ENCODE results near the gene SPATA16. TPM values are rescaled to one million over a fixed set of nuclear protein-coding genes. Genes with fewer than 3 reads are reported as not detected.
"Not testable (repeated sequence)": the region's sequence is repeated elsewhere in the genome, so short reads cannot be mapped to it uniquely, and the experiment has no call there.

Gene SPATA16, protein sequence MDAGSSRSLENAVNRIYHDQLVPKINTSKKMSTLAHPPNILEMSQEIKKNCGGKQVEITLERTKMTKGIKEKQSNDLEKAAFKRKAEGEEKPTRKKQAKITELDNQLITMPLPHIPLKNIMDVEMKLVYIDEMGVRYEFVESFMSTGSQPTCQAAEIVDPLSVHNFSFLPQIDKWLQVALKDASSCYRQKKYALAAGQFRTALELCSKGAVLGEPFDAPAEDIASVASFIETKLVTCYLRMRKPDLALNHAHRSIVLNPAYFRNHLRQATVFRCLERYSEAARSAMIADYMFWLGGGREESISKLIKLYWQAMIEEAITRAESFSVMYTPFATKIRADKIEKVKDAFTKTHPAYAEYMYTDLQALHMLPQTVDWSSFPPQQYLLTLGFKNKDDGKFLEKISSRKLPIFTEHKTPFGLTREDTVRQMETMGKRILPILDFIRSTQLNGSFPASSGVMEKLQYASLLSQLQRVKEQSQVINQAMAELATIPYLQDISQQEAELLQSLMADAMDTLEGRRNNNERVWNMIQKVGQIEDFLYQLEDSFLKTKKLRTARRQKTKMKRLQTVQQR
- polyA plus RNA-seq, result not detected

DNA sequence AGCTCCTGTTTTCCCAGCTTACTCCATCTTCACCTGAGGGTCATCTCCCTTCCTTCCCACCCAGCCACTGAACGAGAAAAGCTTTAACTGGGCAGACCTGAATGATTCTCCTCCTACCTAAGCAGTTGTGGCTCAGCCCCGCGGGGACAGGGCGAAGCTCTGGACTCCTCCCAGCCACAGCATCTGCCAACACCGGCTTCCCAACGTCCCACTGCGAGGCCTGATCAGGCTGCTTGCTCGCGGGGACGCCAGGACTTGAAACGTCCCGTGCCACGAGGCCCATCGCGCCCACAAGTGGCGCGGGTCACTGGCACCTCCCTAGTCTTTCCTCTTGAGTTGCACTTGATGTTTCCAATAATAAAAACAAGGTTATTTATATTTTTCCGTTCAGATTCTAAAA is at the start of gene SPATA16:
SPATA16 (minus strand) TSS at position 250 of the 400 bp plus-strand sequence. CDS start 23,504 bp downstream, outside the sequence.
- no peak within 1 kb of the TSS for H3K27ac ChIP-seq (ENCODE audit: low read depth, low read length)
- WGBS, 3 donors, result 87 to 91% (median 91%) methylated on average over 18 of the region's 18 CpGs

DNA sequence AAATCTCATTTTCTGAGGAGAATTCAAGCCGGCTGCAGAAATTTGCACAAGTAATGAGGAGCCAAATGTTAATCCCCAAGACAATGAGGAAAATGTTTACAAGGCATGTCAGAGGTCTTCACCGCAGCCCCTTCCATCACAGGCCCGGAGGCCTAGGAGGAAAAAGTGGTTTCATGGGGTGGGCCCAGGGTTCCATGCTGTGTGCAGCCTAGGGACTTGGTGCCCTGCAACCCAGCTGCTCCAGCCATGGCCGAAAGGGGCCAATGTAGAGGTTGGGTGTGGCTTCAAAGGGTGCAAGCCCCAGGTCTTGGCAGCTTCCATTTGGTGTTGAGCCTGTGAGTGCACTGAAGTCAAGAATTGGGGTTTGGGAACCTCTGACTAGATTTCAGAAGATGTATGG is 42.0 kb upstream of the SPATA16 start:
- WGBS, 3 donors, result 81 to 92% (median 87%) methylated on average over 4 of the region's 4 CpGs
- not testable (repeated sequence) for H3K27ac ChIP-seq (ENCODE audit: low read depth, low read length)

DNA sequence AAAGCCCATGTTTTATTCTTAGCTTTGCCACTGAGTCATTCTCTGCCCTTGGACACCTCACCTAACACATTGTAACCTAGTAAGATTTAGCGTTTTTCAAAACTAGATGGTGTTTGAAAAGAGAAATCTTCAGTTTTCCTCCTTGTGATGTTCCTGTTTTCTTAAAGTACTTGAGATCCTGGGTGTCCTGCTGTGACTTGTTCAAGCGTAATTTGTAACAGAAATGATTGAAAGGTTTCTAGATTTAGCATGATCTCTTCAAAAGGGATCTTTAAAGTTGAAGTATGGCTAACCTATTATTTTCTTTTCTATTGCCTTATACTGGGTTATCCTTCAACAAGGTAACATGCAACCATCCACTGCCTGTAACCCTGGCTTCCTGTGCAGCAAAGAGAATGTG is 32.6 kb upstream of the SPATA16 start:
- no peak overlapping the region for H3K27ac ChIP-seq (ENCODE audit: low read depth, low read length)
- 39 to 53% (median 48%) methylated on average over 2 of the region's 2 CpGs for WGBS, 3 donors

DNA sequence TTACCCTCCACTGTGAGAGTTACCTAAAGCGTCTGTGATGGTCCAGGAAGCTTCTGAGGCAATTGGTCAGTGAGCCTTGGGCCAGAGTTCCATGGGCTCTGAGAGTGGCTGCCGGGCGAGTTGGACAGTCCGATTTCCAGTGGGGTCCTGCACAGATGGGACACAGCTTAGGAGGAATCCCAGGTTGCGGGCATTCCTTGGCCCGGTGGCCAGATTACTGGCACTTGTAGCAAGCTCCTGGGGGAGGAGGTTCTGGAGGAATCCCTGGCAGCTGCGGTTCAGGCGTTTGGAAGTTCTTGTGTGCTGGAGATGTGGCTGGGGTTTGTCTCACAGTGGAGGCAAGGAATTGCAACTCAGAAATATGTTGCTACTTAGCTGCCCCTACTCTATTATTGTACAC is 18.1 kb upstream of the SPATA16 start:
- not testable (repeated sequence) for H3K27ac ChIP-seq (ENCODE audit: low read depth, low read length)
- 76 to 93% (median 90%) methylated on average over 7 to 8 of the region's 8 CpGs for WGBS, 3 donors

DNA sequence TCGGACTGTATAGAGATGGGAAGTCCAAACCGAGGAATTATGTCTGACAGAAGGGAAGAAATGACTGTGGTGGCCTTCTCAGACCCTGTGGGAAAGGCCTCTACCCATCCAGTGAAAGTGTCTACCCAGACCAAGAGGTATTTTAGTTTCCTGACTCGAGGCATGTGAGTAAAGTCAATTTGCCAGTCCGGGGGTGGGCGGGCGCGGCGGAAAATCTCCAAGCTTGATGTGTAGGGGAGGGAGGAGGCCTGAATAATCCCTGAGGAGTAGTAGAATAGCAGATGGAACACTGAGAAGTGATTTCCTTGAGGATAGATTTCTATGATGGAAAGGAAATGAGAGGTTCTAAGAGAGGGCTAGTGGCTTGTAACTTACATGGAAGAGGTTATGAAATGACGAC is 15.5 kb upstream of the SPATA16 start:
- H3K27ac ChIP-seq (ENCODE audit: low read depth, low read length), result not testable (repeated sequence)
- WGBS, 3 donors, result 83 to 93% (median 91%) methylated on average over 9 of the region's 9 CpGs

DNA sequence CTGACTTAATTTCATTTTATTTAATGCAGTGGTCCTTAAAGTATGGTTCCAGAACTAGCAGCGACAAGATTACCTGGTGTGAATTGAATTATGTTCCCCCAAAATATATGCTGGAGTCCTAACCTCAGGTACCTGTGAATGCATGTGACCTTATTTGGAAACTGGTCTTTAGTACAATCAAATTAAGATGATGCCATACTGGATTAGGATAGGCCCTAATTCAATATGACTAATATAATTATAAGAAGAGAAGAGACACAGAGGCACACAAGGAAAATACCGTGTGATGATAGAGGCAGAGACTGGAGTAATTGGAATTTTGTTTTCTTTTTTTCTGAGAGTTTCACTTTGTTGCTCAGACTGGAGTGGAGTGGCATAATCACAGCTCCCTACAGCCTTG is 12.6 kb upstream of the SPATA16 start:
- H3K27ac ChIP-seq (ENCODE audit: low read depth, low read length), result no peak overlapping the region
- 79 to 89% (median 86%) methylated on average over 2 of the region's 2 CpGs for WGBS, 3 donors

DNA sequence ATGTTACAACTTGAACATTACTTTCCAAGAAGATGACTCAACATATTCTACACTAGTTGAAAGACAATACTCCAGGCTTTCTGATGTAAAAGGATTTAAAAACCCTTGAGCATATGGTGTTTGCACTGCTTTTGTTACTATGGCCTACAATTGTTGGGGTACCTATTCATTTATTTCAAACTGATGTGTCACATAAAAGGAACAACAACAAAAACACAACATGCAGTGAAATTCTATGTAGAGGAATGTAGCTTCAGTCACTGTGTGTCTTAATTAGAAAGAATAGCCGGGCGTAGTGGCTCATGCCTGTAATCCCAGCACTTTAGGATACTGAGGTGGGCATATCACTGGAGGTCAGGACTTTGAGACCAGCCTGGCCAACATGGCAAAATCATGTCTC is 1.6 kb downstream of the SPATA16 start:
- no peak overlapping the region for H3K27ac ChIP-seq (ENCODE audit: low read depth, low read length)
- WGBS, 3 donors, result 85 to 90% (median 90%) methylated on average over 2 of the region's 2 CpGs

DNA sequence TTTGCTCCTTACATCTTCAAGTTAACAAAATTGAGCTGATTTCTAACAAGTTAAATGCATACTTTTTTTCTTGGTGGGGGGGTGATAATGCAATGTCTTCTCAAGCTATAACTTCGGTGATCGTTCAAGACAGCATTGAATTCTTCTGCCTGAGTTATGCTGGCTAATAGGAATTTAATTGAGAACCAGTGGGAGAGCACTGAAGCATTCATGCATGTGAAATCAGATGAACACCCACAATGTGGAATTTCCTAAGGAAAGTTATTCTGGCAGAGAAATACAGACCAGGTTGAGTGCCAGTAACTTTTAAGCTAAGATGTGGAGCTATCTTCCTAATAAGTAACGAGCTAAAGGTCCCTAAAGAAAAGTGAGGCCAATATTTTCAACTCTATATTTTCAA is 3.0 kb downstream of the SPATA16 start:
- WGBS, 3 donors, result 49 to 71% (median 64%) methylated on average over 3 of the region's 3 CpGs
- H3K27ac ChIP-seq (ENCODE audit: low read depth, low read length), result no peak overlapping the region

DNA sequence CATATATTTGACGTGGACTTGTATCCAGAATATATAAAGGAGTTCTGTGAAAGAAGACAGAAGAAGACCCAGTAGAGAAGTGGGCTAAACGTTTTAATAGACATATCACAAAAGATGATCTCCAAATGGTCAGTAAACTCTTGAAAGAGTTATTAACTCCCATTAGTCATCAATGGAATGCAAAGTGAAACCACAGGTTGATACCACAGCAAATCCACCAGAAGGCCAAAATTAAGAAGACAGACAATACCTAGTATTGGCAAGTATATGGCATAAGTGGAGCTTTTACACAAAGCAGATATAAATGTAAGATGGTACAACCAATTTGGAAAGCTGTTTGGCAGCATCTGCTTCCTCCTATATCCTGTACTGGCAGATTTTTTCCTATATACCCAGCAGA is 6.0 kb downstream of the SPATA16 start:
- 13 to 24% (median 24%) methylated on average over 2 of the region's 2 CpGs for WGBS, 3 donors
- no peak overlapping the region for H3K27ac ChIP-seq (ENCODE audit: low read depth, low read length)

DNA sequence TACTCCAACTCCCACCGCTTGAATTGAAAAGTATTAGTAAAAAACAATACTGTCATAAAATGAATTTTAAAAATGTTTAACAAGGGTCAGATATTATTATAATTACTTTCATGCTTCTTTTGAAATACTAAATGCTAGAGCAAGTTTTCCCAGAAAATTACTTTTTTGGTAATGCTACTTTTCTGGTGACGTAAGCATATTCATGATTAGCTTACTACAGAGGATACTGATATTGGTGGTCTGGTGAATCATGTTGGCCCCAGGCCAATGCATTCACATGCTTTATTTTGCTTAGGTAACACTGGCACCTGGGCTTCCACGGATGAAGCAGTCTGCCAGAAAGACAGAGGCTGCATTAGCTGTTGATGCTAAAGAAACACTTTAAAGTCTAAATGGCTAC is 12.4 kb downstream of the SPATA16 start:
- no peak overlapping the region for H3K27ac ChIP-seq (ENCODE audit: low read depth, low read length)
- WGBS, 3 donors, result 80 to 84% (median 83%) methylated on average over 3 of the region's 3 CpGs

DNA sequence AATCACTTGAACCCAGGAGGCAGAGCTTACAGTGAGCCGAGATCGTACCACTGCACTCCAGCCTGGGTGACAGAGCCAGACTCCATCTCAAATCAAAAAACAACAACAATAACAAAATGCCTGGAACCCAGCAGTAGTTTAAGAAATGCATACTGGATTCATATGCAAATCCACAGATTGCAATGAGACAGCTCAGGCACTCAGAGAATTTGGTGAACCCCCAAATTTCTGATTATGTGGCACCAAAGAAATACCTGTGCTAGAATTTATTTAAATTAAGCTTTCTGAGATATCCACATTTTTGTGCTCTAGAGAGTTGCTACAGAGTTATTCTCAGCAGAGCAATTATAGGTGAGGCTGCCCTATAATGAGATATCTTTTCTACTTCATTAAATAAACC is 29.7 kb downstream of the SPATA16 start:
- no peak overlapping the region for H3K27ac ChIP-seq (ENCODE audit: low read depth, low read length)
- 89 to 95% (median 93%) methylated on average over 2 of the region's 2 CpGs for WGBS, 3 donors

DNA sequence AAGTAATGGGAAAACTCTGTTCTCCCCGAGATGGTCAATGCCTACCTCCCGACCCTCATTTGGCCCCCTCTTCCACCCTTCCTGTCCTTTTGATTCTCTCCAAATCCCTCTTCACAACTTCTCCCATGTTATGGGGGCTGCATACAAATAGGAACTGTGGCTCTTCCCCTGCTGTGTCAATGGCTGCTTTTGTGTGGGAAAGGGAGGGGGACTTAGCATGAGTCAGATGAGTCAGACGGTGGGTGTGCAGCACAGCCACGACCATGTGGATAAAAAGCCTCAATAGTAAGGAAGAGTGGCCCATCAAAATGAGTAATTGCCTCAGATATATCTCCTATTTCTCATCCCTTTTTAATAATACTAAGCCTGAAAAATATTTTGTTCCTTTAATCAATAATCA is 31.9 kb downstream of the SPATA16 start:
- H3K27ac ChIP-seq (ENCODE audit: low read depth, low read length), result no peak overlapping the region
- 58 to 68% (median 66%) methylated on average over 4 of the region's 4 CpGs for WGBS, 3 donors

DNA sequence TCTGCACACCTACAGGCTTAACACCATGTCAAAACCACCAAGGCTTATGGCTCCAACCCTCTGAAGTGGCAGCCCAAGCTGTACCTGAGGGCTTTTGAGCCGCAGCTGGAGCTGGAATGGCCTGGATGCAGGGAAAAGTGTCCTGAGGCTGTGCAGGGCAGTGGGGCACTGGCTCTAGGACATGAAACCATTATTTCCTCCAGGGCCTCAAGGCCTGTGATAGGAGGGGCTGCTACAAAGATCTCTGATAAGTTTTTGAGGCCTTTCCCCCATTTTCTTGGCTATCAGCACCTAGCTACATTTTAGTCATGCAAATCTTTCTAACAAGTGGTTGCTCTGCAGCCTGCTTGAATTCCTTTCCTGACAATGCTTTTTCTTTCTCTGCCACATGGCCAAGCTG is 37.6 kb downstream of the SPATA16 start:
- H3K27ac ChIP-seq (ENCODE audit: low read depth, low read length), result no peak overlapping the region
- 80 to 95% (median 80%) methylated on average over 1 of the region's 1 CpG for WGBS, 3 donors

DNA sequence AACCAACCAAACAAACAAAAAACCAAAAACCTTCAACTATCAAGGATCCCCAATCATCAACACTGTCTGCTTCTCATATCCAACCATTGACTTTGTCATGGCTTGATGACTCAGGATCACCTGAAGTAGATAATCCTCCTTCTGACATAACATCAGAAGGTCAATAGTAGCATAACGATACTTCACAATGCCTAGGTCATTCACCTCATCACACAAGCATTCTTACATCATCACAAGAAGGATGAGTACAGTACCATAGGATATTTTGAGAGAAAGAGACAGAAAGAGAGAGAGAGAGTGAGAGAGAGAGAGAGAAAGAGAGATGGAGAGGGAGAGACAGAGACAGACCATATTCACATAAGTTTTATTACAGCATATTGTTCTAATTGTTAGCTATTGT is 42.1 kb downstream of the SPATA16 start:
- 80 to 93% (median 92%) methylated on average over 1 of the region's 1 CpG for WGBS, 3 donors
- no peak overlapping the region for H3K27ac ChIP-seq (ENCODE audit: low read depth, low read length)

DNA sequence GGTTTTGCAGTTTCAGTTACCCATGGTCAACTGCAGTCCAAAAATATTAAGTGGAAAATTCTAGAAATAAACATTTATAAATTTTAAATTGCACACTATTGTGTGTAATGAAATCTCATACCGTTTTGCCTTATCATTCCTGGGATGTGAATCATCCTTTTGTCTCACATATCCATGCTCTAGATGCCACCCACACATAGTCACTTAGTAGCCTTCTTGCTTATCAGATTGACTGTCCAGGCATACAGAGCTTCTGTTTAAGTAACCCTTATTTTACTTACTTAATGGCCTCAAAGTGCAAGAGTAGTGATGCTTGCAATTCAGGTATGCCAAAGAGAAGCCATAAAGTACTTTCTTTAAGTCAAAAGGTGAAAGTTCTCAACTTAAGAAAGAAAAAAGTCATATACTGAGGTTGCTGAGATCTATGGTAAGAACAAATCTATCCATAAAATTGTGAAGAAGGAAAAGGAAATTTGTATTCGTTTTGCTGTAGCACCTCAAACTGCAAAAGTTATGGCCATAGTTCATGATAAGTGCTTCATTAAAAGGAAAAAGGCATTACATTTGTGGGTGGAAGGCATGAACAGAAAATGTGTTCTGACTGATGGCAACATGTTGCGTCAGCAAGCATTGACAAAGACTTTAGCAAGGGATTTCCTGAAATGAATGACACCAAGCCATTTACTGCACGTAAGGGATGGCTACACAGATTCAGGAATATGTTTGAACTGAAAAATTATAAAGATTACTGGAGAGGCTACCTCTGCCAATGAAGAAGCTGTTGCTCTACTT is 43.8 kb downstream of the SPATA16 start:
- 62 to 72% (median 64%) methylated on average over 4 of the region's 4 CpGs for WGBS, 3 donors
- H3K27ac ChIP-seq (ENCODE audit: low read depth, low read length), result no peak overlapping the region

DNA sequence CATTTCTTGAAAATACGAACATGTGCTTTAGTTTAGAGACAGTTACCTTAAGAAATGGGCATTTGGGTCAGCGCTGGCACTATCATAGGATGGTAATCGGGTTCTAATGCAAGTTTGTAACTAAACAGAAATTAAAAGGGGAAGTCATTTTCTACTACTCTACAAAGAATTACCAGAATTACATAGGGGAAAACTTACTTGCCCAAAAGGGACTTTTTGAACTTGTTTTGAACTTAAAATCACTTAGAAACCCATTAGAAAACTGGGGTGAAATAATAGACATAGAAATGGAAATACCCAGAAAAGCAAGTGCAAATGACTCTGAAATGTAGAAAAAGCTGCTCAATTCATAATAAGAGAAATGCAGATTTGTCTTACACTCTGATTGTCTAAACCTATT is 44.9 kb downstream of the SPATA16 start:
- H3K27ac ChIP-seq (ENCODE audit: low read depth, low read length), result no peak overlapping the region

DNA sequence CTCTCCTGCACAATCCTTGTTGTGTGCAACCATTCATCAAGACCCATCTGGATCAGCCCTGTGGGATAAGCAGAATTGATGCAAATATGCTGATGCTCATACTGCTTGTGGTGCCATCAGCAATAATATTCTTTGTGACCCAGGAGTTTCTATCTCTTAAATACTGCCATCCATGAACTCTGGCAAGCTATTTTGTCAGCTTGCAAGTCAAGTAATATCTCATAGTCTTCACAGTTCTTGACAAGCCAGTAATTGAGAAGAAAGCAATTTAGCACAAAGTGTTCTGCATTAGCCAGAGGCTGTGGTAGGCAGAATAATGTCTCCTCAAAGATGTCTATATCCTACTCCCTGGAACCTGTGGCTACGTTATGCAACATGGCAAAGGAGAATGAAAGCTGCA is 49.0 kb downstream of the SPATA16 start:
- 69 to 87% (median 86%) methylated on average over 1 of the region's 1 CpG for WGBS, 3 donors
- H3K27ac ChIP-seq (ENCODE audit: low read depth, low read length), result no peak overlapping the region

More for the DNA sequence above, 44.9 kb downstream of the SPATA16 start:
- WGBS, 3 donors, result 80 to 90% (median 89%) methylated on average over 3 of the region's 3 CpGs

DNA sequence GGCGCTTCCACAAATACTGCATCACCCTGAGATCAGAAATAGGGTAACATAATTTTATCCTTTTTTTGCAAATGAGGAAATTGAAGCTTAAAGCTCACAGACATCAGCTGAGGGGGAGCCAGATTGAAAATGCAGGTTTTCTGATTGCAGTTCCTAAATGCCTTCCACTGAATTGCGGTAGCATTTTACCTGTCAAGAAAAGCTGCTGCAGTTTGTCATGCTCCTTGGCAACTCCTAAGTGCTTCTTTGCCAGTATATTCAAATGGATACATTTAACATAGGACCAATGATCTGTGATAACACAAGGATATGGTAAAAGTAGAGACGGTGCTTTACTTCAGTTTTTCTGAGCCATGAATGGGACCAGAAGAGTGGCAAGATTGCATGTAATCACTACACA is 50.5 kb downstream of the SPATA16 start:
- no peak overlapping the region for H3K27ac ChIP-seq (ENCODE audit: low read depth, low read length)
- WGBS, 3 donors, result 70 to 77% (median 73%) methylated on average over 3 of the region's 3 CpGs

DNA sequence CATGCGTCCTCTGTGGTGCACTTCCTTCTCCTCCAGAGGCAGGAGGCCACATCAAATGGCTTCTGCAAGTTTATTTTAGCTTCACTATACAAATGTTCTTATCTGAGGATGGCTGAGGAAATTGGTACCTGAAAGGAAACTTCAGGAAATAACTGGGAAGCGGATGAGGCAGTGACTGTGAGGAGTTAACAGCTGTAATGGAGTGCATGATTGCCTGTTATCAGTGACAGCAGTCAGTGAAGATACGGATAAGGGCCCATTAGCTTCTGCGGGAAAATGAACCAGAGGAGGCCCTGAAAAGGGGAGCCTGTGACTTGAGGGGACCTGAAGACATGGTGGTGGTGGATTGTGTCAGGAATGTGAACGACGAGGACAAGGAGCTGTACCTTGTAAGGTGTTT is 51.8 kb downstream of the SPATA16 start:
- WGBS, 3 donors, result 49 to 71% (median 70%) methylated on average over 6 of the region's 6 CpGs
- H3K27ac ChIP-seq (ENCODE audit: low read depth, low read length), result no peak overlapping the region

Data from adipose tissue (tissue), 3 donors.